Measurements from ENCODE around the gene TIMP2.
A peak's percentile ranks its signal among the peaks of the same experiment; 100 is the strongest.
"Not testable (repeated sequence)": the region's sequence is repeated elsewhere in the genome, so short reads cannot be mapped to it uniquely, and the experiment has no call there.

The TIMP2 gene

GRCh38 chr17:78929908-78930775 is 5.0 kb upstream of the TIMP2 start:
- DNase-seq = no peak

- peak; percentile 48 for DNase-seq
Observed at GRCh38 chr17:78925662-78926555, 722 bp upstream of the TIMP2 start.

- DNase-seq = no peak
Observed at GRCh38 chr17:78924481-78925151, 571 bp downstream of the TIMP2 start.

GRCh38 chr17:78923660-78924453 is 1.3 kb downstream of the TIMP2 start:
- peak; percentile 23 for DNase-seq

GRCh38 chr17:78922816-78923498 is 2.2 kb downstream of the TIMP2 start:
- DNase-seq = no peak

GRCh38 chr17:78921437-78921971 is 3.7 kb downstream of the TIMP2 start:
- DNase-seq = peak; percentile 78

GRCh38 chr17:78920528-78920927 is 4.7 kb downstream of the TIMP2 start:
- no peak for DNase-seq

- no peak for DNase-seq
Observed at GRCh38 chr17:78919861-78920450, 5.2 kb downstream of the TIMP2 start.

- DNase-seq = no peak
Observed at GRCh38 chr17:78918979-78919378, 6.2 kb downstream of the TIMP2 start.

GRCh38 chr17:78917451-78918275 is 7.5 kb downstream of the TIMP2 start:
- no peak for DNase-seq

- DNase-seq = peak; percentile 31
Observed at GRCh38 chr17:78915872-78916632, 9.1 kb downstream of the TIMP2 start.

- DNase-seq = no peak
Observed at GRCh38 chr17:78913115-78913514, 12.1 kb downstream of the TIMP2 start.

- DNase-seq = no peak
Observed at GRCh38 chr17:78912082-78912481, 13.1 kb downstream of the TIMP2 start.

GRCh38 chr17:78911543-78911942 is 13.6 kb downstream of the TIMP2 start:
- DNase-seq = not testable (repeated sequence)

- DNase-seq = no peak
Observed at GRCh38 chr17:78910497-78911284, 14.5 kb downstream of the TIMP2 start.

GRCh38 chr17:78908426-78908825 is 16.8 kb downstream of the TIMP2 start:
- no peak for DNase-seq

GRCh38 chr17:78905541-78905940 is 19.6 kb downstream of the TIMP2 start:
- no peak for DNase-seq

GRCh38 chr17:78905116-78905515 is 20.1 kb downstream of the TIMP2 start:
- no peak for DNase-seq
